ENCODE results near the gene DCLK3.

Gene DCLK3

DNA sequence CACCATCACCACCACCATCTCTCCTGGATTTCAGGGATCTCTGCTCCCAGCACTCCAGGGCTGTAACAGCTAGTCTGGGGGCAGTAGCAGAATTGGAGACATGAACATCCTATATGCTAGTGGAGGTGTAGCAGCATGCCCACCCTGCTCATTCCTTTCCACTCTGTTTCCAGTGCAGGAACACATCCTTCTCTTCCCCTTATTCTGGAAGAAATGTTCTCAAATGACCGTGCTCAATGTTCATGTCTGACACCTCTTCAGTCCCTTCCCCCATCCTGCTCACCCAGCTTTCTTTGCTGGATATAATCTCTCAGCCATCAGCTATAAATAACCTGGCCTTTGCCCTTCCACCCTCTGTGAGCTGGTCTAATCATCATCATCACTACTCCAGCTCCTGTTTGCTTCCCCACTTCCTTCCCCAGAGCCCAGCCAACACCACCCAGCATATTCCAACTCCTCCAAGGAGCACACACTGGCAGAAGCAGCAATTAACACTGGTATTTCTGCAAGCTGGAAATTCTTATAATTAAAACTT lies 31.1 kb downstream of the DCLK3 start:
- no peak overlapping the region for H3K9ac ChIP-seq (ENCODE audit: low read depth, low read length)
- H3K27ac ChIP-seq (ENCODE audit: low read length): no peak overlapping the region
- H3K4me3 ChIP-seq (ENCODE audit: low read length): no peak overlapping the region
- H3K4me1 ChIP-seq (ENCODE audit: insufficient read depth, low read length): no peaks in the 10 kb centered on the region
- no peaks in the 10 kb centered on the region for H3K9me3 ChIP-seq (ENCODE audit: insufficient read depth, low read depth, low read length)
- H3K27me3 ChIP-seq (ENCODE audit: insufficient read depth, low read length): no peaks in the 10 kb centered on the region
- no peaks in the 10 kb centered on the region for H3K36me3 ChIP-seq (ENCODE audit: insufficient read depth, low read depth, low read length)

DNA sequence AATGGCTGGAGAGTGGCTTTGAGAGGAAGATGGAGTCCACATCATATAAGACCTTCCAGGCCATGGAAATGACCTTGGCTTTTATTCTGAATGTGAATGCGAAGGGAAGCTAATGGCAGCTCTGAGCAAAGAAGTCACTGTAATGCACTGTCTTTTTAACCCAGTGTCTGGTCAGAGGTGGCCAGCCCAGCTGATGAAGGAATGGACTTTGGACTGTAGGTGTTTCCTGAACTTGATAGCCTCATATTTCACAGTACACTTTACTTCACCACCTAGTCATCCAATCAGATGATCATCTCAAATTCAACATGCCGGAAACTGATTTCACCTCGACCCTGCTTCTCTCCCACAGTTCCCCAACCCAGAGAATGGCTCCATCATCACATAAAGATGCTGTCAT lies 33.4 kb downstream of the DCLK3 start:
- Histone ChIP-seq H3K4me1 (ENCODE audit: insufficient read depth, low read length) (no peaks in the 10 kb centered on the region), H3K4me3 (ENCODE audit: low read length) (no peak overlapping the region), H3K36me3 (ENCODE audit: insufficient read depth, low read depth, low read length) (no peaks in the 10 kb centered on the region), H3K9me3 (ENCODE audit: insufficient read depth, low read depth, low read length) (no peaks in the 10 kb centered on the region), H3K9ac (ENCODE audit: low read depth, low read length) (no peak overlapping the region), H3K27me3 (ENCODE audit: insufficient read depth, low read length) (no peaks in the 10 kb centered on the region), H3K27ac (ENCODE audit: low read length) (no peak overlapping the region)

DNA sequence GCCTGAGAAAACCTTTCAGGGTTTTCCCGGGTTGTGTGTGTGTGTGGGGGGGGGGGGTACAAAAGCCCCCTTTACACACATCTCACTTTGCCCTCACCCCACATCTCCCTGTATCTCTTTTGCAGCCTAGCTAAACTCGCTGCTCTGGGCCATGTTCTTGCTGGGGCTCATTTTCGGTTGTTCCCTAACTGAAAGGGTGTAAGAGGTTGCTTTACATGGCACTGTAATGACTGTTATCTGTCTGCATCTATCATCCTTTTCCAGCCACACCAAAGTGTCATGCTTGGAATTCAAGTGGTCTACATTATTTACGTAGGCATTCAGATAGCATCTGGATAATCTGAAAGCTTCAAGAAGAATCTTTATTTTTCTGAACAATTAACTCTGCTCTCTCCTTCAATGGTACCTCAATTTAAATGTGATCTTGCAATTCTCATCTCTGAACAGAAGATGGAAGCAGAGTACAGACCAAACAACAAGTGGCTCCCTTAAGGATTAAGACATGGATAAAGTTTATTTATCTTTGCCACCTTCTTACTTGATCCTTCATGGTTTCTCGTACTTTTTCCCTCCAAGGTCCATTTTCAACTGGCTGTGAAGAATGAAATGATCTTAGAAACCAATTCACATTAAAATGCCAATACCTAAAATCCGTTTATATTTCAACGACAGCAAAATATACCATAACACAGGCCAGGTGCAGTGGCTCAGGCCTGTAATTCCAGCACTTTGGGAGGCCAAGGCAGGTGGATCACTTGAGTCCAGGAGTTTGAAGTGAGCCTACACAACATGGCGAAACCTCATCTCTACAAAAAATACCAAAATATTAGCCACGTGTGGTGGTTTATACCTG lies 34.9 kb downstream of the DCLK3 start:
- Histone ChIP-seq H3K4me3 (ENCODE audit: low read length) (no peak overlapping the region), H3K4me1 (ENCODE audit: insufficient read depth, low read length) (no peaks in the 10 kb centered on the region), H3K9ac (ENCODE audit: low read depth, low read length) (no peak overlapping the region), H3K36me3 (ENCODE audit: insufficient read depth, low read depth, low read length) (no peaks in the 10 kb centered on the region), H3K27me3 (ENCODE audit: insufficient read depth, low read length) (no peaks in the 10 kb centered on the region), H3K9me3 (ENCODE audit: insufficient read depth, low read depth, low read length) (no peaks in the 10 kb centered on the region), H3K27ac (ENCODE audit: low read length) (no peak overlapping the region)

DNA sequence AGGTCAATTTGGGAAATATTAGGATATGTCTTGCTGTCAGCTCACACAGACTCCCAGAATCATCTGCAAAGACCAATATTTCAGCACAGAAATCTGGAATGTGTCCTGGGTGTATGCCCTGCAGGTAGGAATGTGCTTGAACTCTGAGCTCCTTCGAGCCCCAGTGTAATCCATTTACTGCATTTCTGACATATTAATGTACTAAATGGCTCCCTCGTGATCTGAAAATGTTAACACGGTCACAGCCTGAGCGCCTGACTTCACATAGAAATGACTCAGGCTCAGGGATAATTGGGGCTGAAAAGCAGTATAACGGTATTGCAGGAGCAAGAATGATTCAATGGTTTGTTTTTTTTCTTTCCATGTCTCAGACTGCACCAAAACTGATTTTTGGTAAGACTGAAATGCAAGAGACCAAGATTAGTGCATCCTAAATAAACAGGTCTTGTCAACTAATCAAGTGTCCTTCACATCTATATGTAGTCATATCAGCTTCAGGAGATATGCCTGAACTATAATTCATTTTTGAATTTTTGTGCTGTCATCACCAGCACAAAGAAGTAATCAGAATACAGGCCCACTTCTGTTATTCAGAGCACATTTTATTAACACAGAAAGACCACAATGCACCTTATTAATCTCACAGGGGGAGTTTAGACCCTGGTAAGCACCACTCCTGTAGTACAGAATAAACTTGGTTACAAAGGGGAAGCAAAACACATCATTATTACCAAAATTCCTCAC lies 49.8 kb downstream of the DCLK3 start:
- Histone ChIP-seq H3K36me3 (ENCODE audit: insufficient read depth, low read depth, low read length) (no peaks in the 10 kb centered on the region), H3K9ac (ENCODE audit: low read depth, low read length) (no peak overlapping the region), H3K4me3 (ENCODE audit: low read length) (no peak overlapping the region), H3K27me3 (ENCODE audit: insufficient read depth, low read length) (no peaks in the 10 kb centered on the region), H3K9me3 (ENCODE audit: insufficient read depth, low read depth, low read length) (no peaks in the 10 kb centered on the region), H3K27ac (ENCODE audit: low read length) (no peak overlapping the region), H3K4me1 (ENCODE audit: insufficient read depth, low read length) (no peaks in the 10 kb centered on the region)

DNA sequence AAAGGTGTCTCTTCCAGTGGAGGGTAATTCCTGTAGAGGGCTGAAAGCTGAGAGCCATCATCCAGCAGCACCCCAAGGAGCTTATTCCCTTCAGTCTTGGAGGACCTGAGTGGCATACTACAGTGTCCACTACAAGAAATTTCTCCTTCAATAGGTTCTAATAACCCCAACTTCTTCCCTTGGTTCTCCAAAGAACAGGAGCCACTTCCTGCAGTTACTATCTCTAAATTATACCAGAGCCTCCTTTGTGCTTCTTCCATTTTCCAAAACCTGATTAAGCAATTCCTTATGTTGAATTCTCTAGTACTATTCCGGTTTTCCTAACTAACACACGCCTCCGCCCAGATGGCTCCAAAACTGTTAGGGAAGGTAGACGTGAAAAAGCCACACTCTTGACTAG lies 50.4 kb downstream of the DCLK3 start:
- Histone ChIP-seq H3K27me3 (ENCODE audit: insufficient read depth, low read length) (no peaks in the 10 kb centered on the region), H3K27ac (ENCODE audit: low read length) (no peak overlapping the region), H3K4me1 (ENCODE audit: insufficient read depth, low read length) (no peaks in the 10 kb centered on the region), H3K9ac (ENCODE audit: low read depth, low read length) (no peak overlapping the region), H3K36me3 (ENCODE audit: insufficient read depth, low read depth, low read length) (no peaks in the 10 kb centered on the region), H3K4me3 (ENCODE audit: low read length) (no peak overlapping the region), H3K9me3 (ENCODE audit: insufficient read depth, low read depth, low read length) (no peaks in the 10 kb centered on the region)

DNA sequence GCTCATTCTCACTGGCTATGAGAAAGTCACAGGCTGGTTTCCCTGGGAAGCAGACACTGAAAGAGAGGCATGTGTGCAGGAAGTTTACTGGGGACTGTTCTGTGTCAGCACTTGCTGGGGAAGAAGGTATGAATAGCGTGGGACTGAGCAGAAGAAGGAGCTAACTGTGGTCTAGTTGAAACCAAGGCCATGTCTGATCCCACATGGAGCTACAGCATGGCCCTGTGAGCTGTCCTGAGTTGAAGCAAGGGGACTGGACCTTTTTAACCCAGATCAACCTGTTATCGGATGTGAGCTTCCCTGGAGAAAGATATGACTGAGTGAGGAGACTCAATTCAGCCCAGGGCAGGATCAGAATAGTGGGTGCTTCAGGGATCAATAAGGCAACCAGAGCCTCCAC lies 53.7 kb downstream of the DCLK3 start:
- Histone ChIP-seq H3K4me3 (ENCODE audit: low read length) (no peak overlapping the region), H3K4me1 (ENCODE audit: insufficient read depth, low read length) (no peaks in the 10 kb centered on the region), H3K27ac (ENCODE audit: low read length) (no peak overlapping the region), H3K36me3 (ENCODE audit: insufficient read depth, low read depth, low read length) (no peaks in the 10 kb centered on the region), H3K9me3 (ENCODE audit: insufficient read depth, low read depth, low read length) (no peaks in the 10 kb centered on the region), H3K27me3 (ENCODE audit: insufficient read depth, low read length) (no peaks in the 10 kb centered on the region), H3K9ac (ENCODE audit: low read depth, low read length) (no peak overlapping the region)

DNA sequence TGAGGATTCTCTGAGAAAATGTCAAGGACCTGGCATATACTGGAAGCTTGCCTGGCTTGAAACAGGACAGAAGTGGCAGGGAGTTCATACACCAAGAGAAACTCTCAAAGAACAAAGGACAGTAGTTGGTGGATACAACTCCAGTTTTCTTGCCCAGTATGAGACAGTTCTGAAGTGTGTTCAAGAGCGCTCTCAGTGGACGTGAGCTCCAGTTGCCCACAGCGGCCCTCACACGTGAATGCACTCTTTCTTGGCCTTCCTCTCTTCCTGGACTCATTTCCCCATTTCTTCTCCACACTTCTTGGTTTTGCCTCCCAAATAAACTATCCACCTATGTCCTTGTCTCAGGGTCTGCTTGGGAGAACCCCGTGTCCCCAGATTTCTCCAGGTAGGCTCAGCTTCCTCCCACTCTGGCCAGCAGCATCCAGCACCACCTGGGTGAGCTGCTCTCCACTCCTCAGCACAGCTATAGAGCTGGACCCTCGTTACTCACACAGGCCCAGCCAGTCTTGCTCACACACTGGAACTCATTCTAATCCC lies 54.5 kb downstream of the DCLK3 start:
- no peak overlapping the region for H3K27ac ChIP-seq (ENCODE audit: low read length)
- H3K9ac ChIP-seq (ENCODE audit: low read depth, low read length): no peak overlapping the region

DNA sequence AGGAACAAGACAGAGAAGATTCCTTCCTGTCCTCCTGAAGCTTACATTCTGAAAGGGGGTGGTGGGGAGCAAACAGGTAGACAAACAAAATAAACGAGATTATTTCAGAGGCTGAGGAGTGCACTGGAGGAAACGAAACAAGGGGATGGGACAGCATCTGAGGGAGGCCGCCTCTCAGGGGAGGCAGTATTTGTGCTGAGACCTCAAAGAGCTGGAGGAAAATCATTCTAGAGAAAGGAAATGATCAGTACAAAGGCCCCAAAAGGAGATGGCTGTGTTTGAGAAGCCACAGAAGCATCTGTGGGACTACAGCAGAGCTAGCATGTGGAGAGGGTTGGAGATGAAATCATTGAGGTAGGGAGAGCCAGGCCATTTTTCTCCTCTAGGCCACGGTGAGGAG lies 55.1 kb downstream of the DCLK3 start:
- Histone ChIP-seq H3K9me3 (ENCODE audit: insufficient read depth, low read depth, low read length) (no peaks in the 10 kb centered on the region), H3K27ac (ENCODE audit: low read length) (no peak overlapping the region), H3K27me3 (ENCODE audit: insufficient read depth, low read length) (no peaks in the 10 kb centered on the region), H3K36me3 (ENCODE audit: insufficient read depth, low read depth, low read length) (no peaks in the 10 kb centered on the region), H3K4me3 (ENCODE audit: low read length) (no peak overlapping the region), H3K4me1 (ENCODE audit: insufficient read depth, low read length) (no peaks in the 10 kb centered on the region), H3K9ac (ENCODE audit: low read depth, low read length) (no peak overlapping the region)

More for the DNA sequence above, 54.5 kb downstream of the DCLK3 start:
- Histone ChIP-seq H3K4me1 (ENCODE audit: insufficient read depth, low read length) (no peaks in the 10 kb centered on the region), H3K27me3 (ENCODE audit: insufficient read depth, low read length) (no peaks in the 10 kb centered on the region), H3K4me3 (ENCODE audit: low read length) (no peak overlapping the region), H3K36me3 (ENCODE audit: insufficient read depth, low read depth, low read length) (no peaks in the 10 kb centered on the region), H3K9me3 (ENCODE audit: insufficient read depth, low read depth, low read length) (no peaks in the 10 kb centered on the region)

DNA sequence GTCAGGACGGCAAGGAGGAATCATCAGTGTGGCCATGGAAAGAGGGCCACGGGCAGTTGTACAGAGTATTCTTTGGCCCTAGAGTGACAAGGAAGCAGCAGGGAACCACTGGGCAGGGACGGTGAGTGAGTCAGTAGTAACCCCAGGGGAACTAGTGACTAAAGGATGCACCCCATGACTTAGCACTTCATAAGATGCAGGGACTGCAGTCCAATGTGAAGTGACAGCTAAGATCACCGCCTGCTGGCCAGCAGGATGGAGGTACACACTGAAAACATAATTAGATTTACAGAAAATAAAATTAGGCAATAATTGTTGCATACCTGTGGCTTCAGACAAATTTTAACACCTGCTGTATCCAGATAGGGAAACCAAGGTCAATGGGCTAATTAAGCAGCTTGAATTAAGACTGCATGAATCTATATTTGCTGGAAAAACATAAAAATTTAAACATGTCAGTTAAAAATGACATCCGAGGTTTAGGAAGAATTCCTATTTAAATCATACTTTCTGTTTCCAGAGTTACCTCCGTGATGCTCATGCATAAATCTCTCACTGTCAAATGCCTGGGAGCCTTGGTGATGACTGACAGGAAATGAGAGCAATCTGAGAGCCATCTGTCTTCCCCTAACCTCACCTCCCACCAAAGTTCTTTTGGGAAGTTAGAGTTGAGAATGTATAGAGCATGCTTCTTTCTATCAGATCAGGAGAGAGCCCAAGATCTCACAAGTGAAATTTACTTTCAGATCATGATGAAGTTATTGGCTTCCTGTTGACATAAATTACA lies 56.5 kb downstream of the DCLK3 start:
- Histone ChIP-seq H3K27me3 (ENCODE audit: insufficient read depth, low read length) (no peaks in the 10 kb centered on the region), H3K27ac (ENCODE audit: low read length) (no peak overlapping the region), H3K4me1 (ENCODE audit: insufficient read depth, low read length) (no peaks in the 10 kb centered on the region), H3K9ac (ENCODE audit: low read depth, low read length) (no peak overlapping the region), H3K36me3 (ENCODE audit: insufficient read depth, low read depth, low read length) (no peaks in the 10 kb centered on the region), H3K4me3 (ENCODE audit: low read length) (no peak overlapping the region), H3K9me3 (ENCODE audit: insufficient read depth, low read depth, low read length) (no peaks in the 10 kb centered on the region)

DNA sequence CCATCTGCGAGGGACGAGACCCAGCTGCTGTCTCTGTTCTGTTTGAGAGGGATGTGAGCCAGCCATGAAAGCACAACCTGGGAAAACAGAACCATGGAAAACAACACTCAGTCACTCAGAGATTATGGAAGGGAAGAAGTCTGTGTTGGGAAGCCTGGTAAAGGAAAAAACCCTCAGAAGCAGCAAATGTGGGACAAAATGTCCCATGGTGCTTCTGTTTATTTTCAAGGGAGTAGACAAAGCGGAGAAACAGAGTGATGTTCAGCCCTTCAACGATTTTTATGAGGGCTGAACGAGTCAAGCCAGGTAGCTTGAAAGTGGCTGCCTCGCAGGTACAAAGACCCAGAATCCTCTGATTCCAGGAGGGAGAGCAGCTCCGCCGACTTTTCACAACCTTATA lies 59.3 kb downstream of the DCLK3 start:
- Histone ChIP-seq H3K4me3 (ENCODE audit: low read length) (no peak overlapping the region), H3K9ac (ENCODE audit: low read depth, low read length) (no peak overlapping the region)

DNA sequence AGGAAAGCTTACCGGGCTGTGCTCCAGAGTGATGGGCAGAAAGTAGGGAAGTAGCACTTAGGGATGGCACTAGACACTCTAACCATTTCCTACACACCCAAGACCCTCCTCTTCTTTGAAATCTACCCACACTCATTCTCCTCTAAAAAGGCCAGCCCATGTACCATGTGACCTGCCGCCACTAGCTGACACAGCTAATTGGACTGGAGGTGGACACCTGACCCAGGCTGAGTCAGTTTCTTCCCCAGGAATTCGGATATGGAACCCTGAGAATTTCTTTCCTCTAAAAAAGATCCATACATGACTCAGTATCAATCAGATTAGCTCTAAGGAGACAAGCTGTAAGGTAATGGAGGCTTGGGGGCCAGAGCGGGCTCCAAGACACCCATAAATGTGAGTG lies 60.1 kb downstream of the DCLK3 start:
- no peaks in the 10 kb centered on the region for H3K36me3 ChIP-seq (ENCODE audit: insufficient read depth, low read depth, low read length)
- H3K4me3 ChIP-seq (ENCODE audit: low read length): no peak overlapping the region
- no peak overlapping the region for H3K9ac ChIP-seq (ENCODE audit: low read depth, low read length)

More for the DNA sequence above, 59.3 kb downstream of the DCLK3 start:
- Histone ChIP-seq H3K27me3 (ENCODE audit: insufficient read depth, low read length) (no peaks in the 10 kb centered on the region), H3K36me3 (ENCODE audit: insufficient read depth, low read depth, low read length) (no peaks in the 10 kb centered on the region), H3K4me1 (ENCODE audit: insufficient read depth, low read length) (peaks cover 4% of the 10 kb centered on the region; the same call in 1 of the 2 replicates), H3K27ac (ENCODE audit: low read length) (no peak overlapping the region), H3K9me3 (ENCODE audit: insufficient read depth, low read depth, low read length) (no peaks in the 10 kb centered on the region)

More for the DNA sequence above, 60.1 kb downstream of the DCLK3 start:
- H3K27ac ChIP-seq (ENCODE audit: low read length): no peak overlapping the region
- H3K9me3 ChIP-seq (ENCODE audit: insufficient read depth, low read depth, low read length): no peaks in the 10 kb centered on the region
- H3K4me1 ChIP-seq (ENCODE audit: insufficient read depth, low read length): peaks cover 11% of the 10 kb centered on the region; the same call in 1 of the 2 replicates
- no peaks in the 10 kb centered on the region for H3K27me3 ChIP-seq (ENCODE audit: insufficient read depth, low read length)

All from iPS-20b (cell line).